GM18951 (cell line): ENCODE results near the gene SEC14L6.
"Not testable (repeated sequence)": the region's sequence is repeated elsewhere in the genome, so short reads cannot be mapped to it uniquely, and the experiment has no call there.

Experiments
- POLR2A ChIP-seq: IDR thresholded peaks from 4 replicates; pipeline ENCODE4 v1.6.1; 2011; ENCODE audit warnings: mild to moderate bottlenecking; ENCODE audit not compliant: insufficient read length, insufficient read depth; ENCODE audit errors: extremely low read depth
- in situ Hi-C: fragments of 300-500 bp; cut with MboI; formaldehyde crosslinking; loops from one replicate; pipeline ENCODE4 v1.12.0; 2022; ENCODE audit warnings: low sequenced_read_pairs, mixed read lengths, inconsistent platforms; ENCODE audit not compliant: unreplicated experiment

Gene SEC14L6

GRCh38 chr22:30559889-30560288 lies 13.3 kb upstream of the SEC14L6 start:
- no peak for TF ChIP-seq POLR2A
- in situ Hi-C loops: no loop called here

- in situ Hi-C loops: no loop called here
- no peak for TF ChIP-seq POLR2A
Measured at GRCh38 chr22:30557243-30557642, 10.7 kb upstream of the SEC14L6 start.

- in situ Hi-C loops: no loop called here
- TF ChIP-seq POLR2A: no peak
Measured at GRCh38 chr22:30556388-30556787, 9.8 kb upstream of the SEC14L6 start.

GRCh38 chr22:30555282-30556210 lies 9.0 kb upstream of the SEC14L6 start:
- in situ Hi-C loops: no loop called here
- no peak for TF ChIP-seq POLR2A

GRCh38 chr22:30553971-30554370 lies 7.4 kb upstream of the SEC14L6 start:
- in situ Hi-C loops: no loop called here
- TF ChIP-seq POLR2A: no peak

GRCh38 chr22:30552719-30553118 lies 6.2 kb upstream of the SEC14L6 start:
- in situ Hi-C loops: no loop called here
- no peak for TF ChIP-seq POLR2A

GRCh38 chr22:30551813-30552212 lies 5.3 kb upstream of the SEC14L6 start:
- in situ Hi-C loops: not testable (repeated sequence)

GRCh38 chr22:30547188-30547587 lies 647 bp upstream of the SEC14L6 start:
- no peak for TF ChIP-seq POLR2A
- in situ Hi-C loops: no loop called here

GRCh38 chr22:30542811-30543188 lies 3.7 kb downstream of the SEC14L6 start:
- TF ChIP-seq POLR2A: no peak
- in situ Hi-C loops: no loop called here

GRCh38 chr22:30541961-30542810 lies 4.4 kb downstream of the SEC14L6 start:
- in situ Hi-C loops: no loop called here
- no peak for TF ChIP-seq POLR2A

- in situ Hi-C loops: not testable (repeated sequence)
Measured at GRCh38 chr22:30541511-30541910, 5.0 kb downstream of the SEC14L6 start.

- no peak for TF ChIP-seq POLR2A
- in situ Hi-C loops: no loop called here
Measured at GRCh38 chr22:30539368-30539767, 7.2 kb downstream of the SEC14L6 start.

- in situ Hi-C loops: no loop called here
- no peak for TF ChIP-seq POLR2A
Measured at GRCh38 chr22:30538280-30538679, 8.3 kb downstream of the SEC14L6 start.

- in situ Hi-C loops: no loop called here
- no peak for TF ChIP-seq POLR2A
Measured at GRCh38 chr22:30537083-30537731, 9.3 kb downstream of the SEC14L6 start.

- in situ Hi-C loops: no loop called here
- TF ChIP-seq POLR2A: no peak
Measured at GRCh38 chr22:30535182-30535581, 11.4 kb downstream of the SEC14L6 start.
